ENCODE measurements around the gene ZCWPW2. TPM values are rescaled to one million over a fixed set of nuclear protein-coding genes. Genes with fewer than 3 reads are reported as not detected.

ZCWPW2 gene
- total and polyA plus RNA-seq, 2 of the 4 experiments (the other 2 are of a cell fraction) = 0.18 to 0.24 TPM

DNA sequence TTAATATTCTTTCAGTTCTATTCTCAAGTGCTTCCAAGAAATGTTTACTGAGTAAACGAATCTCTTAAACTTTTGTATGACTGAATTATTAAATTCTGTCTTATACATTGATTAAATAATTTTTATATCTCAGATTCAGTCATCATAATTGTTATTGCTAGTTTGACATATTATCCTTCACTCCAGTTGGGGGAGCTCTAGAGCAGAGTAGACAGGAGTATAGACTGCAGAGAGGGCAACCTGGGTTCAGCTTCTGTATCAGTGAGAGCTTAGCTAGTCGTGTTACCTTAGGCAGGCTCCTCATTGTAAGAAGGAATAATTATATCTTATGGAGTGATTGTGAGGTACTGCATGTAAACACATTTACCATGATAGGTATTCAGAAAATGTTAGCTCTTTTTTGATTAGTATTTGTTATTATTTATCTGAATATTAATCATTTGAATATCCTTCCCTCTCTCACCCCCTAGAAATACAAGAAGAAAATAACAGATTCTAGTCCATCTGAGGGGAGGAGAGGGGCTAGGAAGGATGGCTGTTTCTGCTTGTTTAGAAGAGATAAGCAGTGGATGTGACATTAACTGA is 31.0 kb upstream of the ZCWPW2 start:
- dilution Hi-C loops (cut with HindIII; ENCODE audit: low sequenced_read_pairs, unreplicated experiment) (no loop called here), in situ Hi-C loops (cut with MboI; ENCODE audit: low sequenced_read_pairs) (no loop called here), intact Hi-C loops (cut with micrococcal nuclease) (no loop called here)
- Histone ChIP-seq H4K8ac (ENCODE audit: low read depth in 2 of 2, low read length in 2 of 2) (no peak overlapping the region), H4K20me1 (ENCODE audit: insufficient read depth, low read length) (no peaks in the 10 kb centered on the region), H3K27ac (ENCODE audit: insufficient read depth, low read length) (no peak overlapping the region), H2AK9ac (replicated peaks; ENCODE audit: low read depth, low read length, poor library complexity) (no peak overlapping the region), H3K9me3 (ENCODE audit: control insufficient read depth, insufficient read depth, low read length) (no peaks in the 10 kb centered on the region), H3K79me1 (ENCODE audit: low read depth in 1 of 2, low read length in 2 of 2) (no peaks in the 10 kb centered on the region; a peak in 1 of 4 replicates), H3K14ac (replicated peaks; ENCODE audit: low read depth, low read length) (no peak overlapping the region), H2BK5ac (ENCODE audit: low read depth, low read length, poor library complexity, severe bottlenecking) (no peak overlapping the region), H4K91ac (ENCODE audit: insufficient read depth, low read depth, low read length) (no peak overlapping the region), H3K9ac (ENCODE audit: low read depth, low read length) (no peak overlapping the region), H3K4me2 (ENCODE audit: low read depth, low read length) (no peak overlapping the region), H2BK120ac (ENCODE audit: low read depth, low read length) (no peak overlapping the region), H2BK15ac (ENCODE audit: low read depth, low read length) (no peak overlapping the region), H3K4ac (ENCODE audit: low read depth, low read length) (no peak overlapping the region), H3K18ac (ENCODE audit: low read depth, low read length) (no peak overlapping the region), H4K5ac (ENCODE audit: low read depth, low read length) (no peak overlapping the region), H3K36me3 (ENCODE audit: control insufficient read depth, insufficient read depth, low read length) (no peaks in the 10 kb centered on the region), H2AK5ac (ENCODE audit: low read depth, low read length) (no peak overlapping the region), H3K23ac (ENCODE audit: low read depth, low read length) (no peak overlapping the region), H3K4me3 (ENCODE audit: insufficient read depth, low read depth, low read length) (no peak overlapping the region), H3K56ac (ENCODE audit: extremely low read depth, insufficient read depth, low read length) (no peak overlapping the region), H2AFZ (replicated peaks; ENCODE audit: low read length, poor library complexity) (no peak overlapping the region), H3K9me1 (ENCODE audit: insufficient read depth, low read length) (no peaks in the 10 kb centered on the region), H2BK20ac (ENCODE audit: low read depth, low read length) (no peak overlapping the region), H3K27me3 (ENCODE audit: control insufficient read depth, insufficient read depth, low read length) (no peaks in the 10 kb centered on the region), H3K4me1 (ENCODE audit: control insufficient read depth, insufficient read depth, low read length) (no peaks in the 10 kb centered on the region)
- DNase-seq (peak; percentile 38), ATAC-seq (ENCODE audit: low read depth) (peak; percentile 92)
- no TSS peak for BruUV-seq (replicated peaks)
- POLR2A ChIA-PET (ENCODE audit: unreplicated experiment) = no interaction called here
- WGBS, 2 experiments (ENCODE audit: extremely low coverage in 2 of 2, insufficient read length in 1 of 2) = no CpG with 5 or more reads among the region's 2 CpGs
- CTCF ChIA-PET = interaction anchor here (0.5 to 1.1 kb wide), 7 partner anchors 9 to 377 kb away, joined by 3 to 7 read pairs (median 3); no protein-coding TSS in a partner anchor
- TF ChIP-seq RAD21 (IDR thresholded peaks at IDR 0.05; ENCODE audit: low read length) (peak; percentile 18; the same call in 1 of the 2 replicates), CHD1 (IDR thresholded peaks at IDR 0.05; ENCODE audit: low read depth, low read length) (no peak), POLR2A (IDR thresholded peaks at IDR 0.05; ENCODE audit: low read depth, low read length) (no peak), BHLHE40 (IDR thresholded peaks at IDR 0.05; ENCODE audit: low read depth, low read length) (no peak), SMC3 (IDR thresholded peaks at IDR 0.05; ENCODE audit: low read depth, low read length) (peak; percentile 18; the same call in 1 of the 2 replicates), CTCF (conservative IDR thresholded peaks at IDR 0.05; ENCODE audit: low read depth, low read length) (peak; percentile 52)

Measured in IMR-90 (cell line).